Stimulated activated CD8-positive, alpha-beta memory T cell treated with anti-CD3 and anti-CD28 coated beads, Interleukin-4, amount 100 ng/mL, for 24 hours (primary cell): Measurements from ENCODE around the gene FOS.
A peak's percentile ranks its signal among the peaks of the same experiment; 100 is the strongest.
"Not testable (repeated sequence)": the region's sequence is repeated elsewhere in the genome, so short reads cannot be mapped to it uniquely, and the experiment has no call there.

Source experiments
- DNase-seq: peaks from one replicate; pipeline ENCODE4 v3.0.0-alpha.2; 2020; ENCODE audit warnings: low read depth

Gene FOS

DNA sequence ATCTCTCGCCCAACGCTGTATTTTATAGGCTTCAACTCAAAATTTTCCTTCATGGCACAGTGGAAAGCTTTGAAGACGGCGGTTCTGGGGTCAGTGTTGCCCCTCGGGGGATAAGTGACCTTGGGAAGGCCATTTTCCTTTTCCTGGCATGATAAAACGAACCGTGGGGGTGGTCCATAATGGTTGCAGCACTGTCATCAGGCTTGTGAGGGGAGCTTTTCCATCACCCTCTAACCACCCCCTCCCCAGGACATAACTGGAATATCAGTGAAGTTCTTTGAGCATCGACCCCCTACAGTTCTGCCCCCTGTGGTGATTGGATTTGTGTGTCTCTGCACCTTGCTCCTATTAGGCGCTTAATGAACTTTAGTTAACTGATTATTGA lies 16.0 kb downstream of the FOS start:
- no peak for DNase-seq

DNA sequence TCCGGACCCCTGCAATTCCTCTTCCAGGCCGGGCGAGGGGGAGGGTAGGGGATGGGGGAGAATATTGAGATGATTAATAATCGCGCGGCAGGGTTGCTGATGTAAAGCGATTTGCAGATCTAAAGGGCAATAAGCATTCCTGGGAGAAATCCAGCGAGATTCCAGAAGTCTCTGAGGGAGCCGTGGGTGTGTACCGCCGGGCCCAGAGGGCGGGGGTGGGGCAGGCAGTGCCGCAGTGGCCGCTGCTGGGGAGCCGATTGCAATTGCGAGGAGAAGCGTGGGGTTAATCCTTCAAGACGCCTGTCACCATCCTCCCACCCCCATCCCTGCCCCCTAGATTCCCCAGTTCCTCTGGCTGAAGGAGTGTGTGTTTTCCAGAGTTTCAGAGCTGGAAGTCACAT lies 16.4 kb downstream of the FOS start:
- DNase-seq: no peak

DNA sequence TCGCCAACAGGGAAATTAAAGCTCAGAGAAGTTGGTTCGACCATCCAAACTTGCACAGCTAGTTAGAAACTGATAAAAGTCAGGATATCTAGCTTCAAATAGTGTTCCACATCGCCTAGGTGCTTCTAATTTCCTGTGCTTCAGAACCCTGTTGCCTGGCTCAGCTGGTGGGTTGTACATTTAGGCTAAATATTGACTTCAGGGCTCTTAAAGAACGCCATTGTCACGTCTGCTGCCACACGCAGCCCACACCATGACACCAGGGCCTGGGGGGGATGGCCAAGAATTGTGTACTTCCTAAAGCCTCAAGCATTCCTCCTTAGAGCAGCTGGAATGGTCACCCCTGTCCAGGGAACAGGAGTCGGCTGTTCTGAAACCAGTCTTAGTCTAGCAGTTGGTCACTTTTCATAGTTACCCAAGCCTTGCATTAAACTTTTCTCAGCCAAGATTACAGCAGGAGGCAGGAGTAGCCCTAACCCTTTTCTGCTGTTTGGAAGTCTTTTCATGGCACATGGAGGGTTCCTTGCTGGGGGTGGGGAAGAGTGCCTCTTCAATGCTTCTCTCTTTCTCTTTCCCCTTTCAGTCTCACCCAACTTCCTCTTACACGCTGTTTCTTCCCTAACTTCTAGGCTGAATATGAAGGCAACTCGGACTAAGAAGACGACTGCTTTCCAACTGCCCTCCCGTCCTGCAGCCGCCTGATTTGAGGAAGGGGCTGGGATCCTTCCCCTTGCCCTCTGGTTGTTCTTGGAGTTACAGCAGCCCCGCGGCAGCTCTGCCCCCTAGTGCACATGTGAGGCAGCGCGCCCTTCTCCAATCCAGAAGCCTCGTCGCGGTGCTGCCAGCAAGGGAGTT lies 17.1 kb downstream of the FOS start:
- DNase-seq: peak; percentile 66

DNA sequence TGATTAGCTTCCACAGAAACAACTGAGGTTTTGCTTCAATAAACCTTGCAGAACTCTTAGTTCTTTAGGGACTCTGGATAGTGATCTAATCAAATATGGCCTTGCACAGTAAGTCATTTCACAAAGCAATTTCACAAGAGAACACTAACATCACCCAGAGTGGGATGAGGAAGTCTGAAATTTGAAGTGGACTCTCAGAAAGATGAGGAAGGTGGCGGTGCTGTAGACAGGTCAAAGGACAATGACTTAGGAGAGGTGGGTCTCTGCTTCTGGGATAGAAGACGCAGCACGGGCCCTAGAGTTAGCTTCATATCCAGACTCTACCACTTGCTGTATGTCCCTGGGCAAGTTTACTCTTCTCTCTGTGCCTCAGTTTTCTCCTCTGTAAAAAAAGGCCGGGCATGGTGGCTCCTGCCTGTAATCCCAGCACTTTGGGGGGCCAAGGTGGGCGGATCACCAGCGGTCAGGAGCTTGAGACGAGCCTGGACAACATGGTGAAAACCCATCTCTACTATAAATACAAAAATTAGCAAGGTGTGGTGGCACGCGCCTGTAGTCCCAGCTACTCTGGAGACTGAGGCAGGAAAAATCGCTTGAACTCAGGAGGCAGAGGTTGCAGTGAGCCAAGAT lies 18.9 kb downstream of the FOS start:
- no peak for DNase-seq

DNA sequence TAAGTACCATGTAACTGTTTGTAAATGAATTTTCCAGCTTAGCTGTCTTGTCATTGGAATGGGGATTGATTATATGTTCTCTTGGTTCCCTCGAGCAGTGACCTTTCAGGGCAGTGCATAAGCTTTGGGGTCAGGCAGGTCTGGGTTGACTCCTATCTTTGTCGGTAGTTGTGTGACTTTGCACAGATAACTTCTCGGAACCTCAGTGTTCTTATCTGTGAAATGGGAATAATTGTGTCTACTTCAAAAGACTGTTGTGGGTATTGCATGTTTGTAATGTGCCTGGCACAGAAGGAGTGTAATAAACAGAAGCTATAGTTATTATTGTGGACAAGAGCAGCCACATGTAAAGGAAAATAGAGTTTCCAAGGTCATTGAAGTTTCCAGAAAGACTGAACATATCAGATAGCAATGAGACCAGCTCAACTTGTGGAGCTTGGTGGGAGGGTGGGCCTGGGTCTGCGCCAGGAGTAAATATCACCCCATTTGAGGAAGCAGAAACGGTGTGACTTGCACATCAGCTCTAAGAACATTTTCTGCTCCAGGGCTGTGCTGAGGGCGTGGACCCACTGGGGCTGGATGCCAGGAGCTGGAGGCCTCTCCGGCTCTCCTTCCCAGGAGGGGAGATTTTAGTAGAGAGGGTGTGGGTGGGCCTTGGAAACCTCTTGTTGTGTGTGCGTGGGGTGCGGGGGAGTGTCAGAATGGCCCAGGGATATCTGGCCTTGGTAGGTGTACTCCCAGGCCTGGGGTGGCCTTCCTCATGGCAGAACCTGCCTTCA lies 19.7 kb downstream of the FOS start:
- no peak for DNase-seq

DNA sequence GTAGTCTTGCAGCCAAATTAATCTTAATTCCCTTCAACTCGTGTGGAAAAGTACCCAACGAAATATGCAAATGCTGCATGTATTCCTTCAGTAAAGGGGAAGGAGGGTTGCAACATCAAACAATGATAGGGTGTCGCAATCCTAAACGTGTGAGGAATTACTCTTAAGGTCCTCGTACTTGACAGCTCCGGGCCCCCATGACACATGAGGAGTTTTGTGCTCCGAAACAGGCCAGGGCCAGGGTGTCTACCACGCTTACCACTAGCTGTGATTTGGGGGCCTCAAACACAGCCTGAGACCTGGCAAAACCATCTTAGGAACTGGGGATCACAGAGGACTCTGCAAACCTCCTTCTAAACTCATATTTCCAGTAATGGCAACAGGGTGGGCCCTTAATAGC lies 20.4 kb downstream of the FOS start:
- no peak for DNase-seq

DNA sequence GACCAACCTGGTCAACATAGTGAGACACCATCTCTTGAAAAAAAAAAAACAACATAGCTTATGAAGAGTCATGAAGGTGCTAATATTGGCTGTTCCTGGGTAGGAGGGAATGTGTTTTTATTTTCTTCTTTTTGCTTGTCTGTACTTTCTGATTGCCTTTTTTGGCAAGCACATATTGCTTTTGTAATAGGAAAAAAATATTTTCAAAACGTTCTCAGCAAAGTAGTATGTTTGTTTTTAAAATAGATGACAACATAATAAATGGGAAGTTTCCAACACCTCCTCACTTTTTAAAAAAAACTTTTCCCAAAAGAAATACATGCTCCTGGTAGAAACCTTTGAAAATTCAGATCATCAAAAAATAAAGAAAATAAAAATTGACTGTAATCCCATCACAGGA lies 20.9 kb downstream of the FOS start:
- no peak for DNase-seq

DNA sequence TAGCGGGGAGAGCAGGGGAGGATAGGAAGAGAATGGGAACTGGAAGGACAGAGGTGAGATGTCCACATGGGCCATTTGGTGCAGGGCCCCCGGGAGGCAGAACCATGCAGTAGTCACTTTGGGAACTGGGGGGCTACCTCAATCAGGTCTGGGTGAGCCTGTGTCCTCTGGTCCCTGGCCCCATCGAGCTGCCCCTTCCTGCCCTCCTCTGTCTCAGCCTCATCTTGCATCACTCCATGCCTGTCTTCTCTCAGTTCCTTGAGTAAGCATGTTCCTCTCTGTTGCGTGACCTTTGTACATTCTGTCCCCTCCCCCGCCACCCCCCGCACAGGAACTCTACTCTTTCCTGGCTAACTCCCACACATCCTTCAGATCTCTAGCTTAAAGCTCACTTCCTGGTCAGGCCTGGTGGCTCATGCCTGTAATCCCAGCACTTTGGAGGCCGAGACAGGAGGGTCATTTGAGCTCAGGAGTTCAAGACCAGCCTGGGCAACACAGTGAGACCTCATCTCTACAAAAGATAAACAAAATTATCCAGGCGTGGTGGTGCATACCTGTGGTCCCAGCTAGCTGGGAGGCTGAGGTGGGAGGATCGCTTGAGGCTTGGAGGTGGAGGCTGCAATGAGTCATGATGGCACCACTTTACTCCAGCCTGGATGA lies 23.2 kb downstream of the FOS start:
- DNase-seq: no peak

DNA sequence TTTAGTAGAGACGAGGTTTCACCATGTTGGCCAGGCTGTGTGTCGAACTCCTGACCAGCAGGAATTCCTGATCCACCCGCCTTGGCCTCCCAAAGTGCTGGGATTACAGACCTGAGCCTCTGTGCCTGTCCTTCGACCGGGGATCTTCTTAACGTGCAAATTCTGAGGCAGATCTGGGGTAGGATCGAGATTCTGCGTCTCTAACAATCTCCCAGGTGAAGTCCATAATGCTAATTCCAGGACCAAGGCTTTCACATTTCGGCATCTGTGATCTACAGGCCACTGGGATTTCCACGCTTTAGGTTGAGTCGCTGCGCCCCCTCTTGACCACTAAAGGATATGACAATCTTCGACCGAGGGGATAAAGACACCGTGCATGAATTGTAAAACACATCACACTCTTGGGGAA lies 24.8 kb downstream of the FOS start:
- DNase-seq: peak; percentile 40

DNA sequence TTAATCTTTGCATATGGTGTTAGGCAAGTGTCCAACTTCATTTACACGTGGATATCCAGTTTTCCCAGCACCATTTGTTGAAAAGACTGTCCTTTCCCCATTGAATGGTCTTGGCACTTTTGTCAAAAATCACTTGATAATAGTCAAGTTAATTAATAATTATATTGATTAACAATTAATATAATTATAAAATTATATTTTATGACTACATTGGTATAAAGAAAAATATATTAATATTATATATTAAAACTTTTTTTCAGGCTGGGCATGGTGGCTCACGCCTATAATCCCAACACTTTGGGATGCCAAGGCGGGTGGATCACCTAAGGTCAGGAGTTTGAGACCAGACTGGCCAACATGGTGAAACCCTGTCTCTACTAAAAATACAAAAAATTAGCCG lies 27.8 kb downstream of the FOS start:
- DNase-seq: not testable (repeated sequence)

DNA sequence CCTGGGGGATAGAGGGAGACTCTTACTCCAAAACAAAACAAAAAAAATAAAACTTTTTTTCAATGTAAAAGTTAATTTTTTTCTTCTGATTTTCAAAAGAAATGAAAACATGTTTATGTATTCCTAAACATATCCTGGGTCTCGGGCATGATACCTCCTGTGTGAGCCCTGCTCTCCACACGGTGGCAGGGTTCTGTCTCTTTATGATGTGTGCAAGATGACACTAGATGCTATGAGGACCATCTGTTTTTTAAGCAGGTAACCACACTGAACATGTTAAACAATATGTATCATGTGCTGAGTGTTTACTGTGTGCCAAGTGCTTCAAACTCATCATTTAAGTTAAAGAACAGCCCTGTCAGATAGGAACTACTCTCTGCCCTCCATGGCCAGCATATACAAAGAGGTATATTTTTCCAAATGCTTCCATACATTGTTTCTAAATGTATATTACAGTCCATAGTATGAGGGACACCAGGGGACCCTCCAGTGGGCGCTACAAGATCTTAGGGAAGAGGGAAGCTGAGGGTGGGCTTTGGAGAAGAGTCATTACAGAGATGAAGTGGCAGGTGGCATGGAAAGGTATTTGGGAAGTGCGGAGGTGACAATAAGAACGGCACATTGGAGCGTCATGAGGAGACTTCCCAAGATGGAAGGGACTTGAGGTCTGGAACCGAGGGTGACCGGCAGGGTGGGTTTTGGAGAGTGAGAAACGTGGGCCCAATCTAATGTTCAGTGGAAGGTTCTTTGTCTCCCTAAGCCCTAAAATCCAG lies 28.5 kb downstream of the FOS start:
- DNase-seq: no peak

DNA sequence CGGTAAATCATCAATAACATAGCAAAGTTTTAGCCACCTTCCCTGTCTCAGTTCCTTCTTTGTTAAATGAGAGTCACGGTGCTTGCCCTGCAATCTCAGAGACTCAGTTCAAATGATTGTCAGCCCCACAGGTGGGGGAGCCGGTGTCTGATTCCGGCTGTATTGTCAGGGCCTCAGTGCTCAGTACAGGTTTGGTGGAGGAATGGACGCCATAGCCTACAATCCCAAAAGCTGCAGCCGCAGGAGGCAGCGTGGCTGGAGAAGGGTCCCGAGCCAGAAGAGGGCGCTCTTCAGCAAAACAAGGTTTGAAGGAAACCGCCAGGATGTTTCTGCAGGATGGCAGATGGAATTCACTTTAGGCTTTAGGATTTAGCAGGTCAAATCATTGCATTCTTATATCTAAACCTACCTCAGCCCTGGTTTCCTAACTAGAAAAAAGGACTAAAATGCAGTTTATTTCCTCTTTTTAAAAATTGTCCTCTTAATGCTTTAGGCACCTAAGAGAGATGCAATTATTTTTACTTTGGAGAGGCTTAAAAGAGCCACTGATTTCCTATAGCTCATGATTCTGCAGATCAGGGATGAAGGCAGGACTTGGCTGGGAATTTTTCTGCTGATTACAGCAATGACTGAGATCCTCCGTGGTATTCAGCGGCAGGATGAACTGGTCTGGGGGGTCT lies 29.2 kb downstream of the FOS start:
- DNase-seq: peak; percentile 46

DNA sequence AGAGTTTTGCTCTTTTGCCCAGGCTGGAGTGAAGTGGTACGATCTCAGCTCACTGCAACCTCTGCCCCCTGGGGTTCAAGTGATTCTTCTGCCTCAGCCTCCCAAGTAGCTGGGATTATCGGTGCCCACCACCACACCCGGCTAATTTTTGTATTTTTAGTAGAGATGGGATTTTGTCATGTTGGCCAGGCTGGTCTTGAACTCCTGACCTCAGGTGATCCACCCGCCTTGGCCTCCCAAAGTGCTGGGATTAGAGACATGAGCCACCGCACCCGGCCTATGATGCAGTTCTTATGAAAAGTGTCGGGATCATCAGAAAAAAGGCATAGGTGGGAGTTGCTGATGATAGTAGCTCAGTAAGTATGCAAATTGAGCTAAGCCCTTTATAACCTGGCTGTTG lies 30.4 kb downstream of the FOS start:
- not testable (repeated sequence) for DNase-seq

DNA sequence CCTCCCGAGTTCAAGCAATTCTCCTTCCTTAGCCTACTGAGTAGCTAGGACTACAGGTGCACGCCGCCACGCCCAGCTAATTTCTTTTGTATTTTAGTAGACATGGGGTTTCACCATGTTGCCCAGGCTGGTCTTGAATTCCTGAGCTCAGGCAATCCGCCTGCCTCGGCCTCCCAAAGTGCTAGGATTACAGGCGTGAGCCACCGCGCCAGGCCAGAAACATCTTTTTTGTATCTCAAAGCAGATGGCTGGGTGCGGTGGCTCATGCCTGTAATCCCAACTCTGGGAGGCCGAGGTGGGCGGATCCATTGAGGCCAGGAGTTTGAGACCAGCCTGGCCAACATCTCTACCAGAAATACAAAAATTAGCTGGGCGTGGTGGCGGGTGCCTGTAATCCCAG lies 30.9 kb downstream of the FOS start:
- not testable (repeated sequence) for DNase-seq

DNA sequence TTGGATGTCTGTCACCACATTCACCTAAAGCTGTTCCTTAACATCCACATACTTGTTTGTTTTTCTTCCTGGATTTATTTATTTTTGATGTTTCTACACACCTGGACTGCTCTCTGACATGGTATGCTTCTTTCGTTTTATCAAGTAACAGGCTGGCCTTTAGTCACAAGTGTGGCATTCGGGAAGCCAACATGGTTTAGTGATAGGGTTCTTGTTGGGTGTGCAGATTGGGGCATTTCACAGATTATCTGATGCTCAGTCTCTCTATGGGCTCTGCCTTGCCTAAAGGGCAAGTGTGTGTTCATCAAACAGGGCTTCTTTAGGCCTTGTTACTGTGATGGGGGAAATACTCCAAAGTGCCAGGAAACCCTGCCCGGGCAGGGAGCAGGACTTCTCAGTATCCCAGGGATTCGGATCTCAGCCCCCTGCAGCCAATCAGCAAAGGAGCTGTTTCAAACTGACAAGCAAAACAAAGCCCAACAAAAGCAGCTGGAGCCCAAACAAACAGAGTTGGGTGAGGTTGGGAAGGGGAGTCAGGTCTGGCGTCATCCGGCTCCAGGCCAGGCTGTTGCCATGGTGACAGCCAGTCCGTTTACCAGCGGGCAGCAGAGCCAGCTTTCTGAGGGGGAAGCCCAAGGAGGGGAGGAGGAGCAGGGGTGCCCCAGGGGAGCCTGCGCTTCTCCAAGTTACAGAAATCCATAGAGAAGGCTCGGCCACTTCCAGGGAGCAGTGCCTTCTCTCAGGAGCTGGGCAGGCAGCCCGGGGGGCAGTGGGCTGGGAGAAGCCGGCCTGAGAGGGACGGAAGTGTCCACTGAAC lies 31.9 kb downstream of the FOS start:
- no peak for DNase-seq

DNA sequence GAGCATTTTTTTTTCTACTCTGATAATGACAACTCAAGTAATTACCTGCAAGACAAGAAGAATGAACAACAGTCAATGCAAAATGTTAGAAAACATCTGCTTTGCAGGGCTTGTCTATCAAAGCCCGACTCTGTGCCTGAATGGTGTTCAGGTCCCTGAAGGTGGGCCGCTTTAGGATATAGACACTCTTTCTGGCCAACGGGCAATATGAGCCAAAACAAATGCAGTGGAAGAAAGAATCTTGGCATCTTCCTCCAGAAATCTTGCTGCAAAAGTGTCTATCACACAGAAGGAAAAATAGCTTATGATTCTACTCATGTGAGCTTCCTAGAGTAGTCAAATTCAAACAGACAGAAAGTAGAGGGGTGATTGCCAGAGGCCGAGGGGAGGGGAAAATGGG lies 32.7 kb downstream of the FOS start:
- no peak for DNase-seq

DNA sequence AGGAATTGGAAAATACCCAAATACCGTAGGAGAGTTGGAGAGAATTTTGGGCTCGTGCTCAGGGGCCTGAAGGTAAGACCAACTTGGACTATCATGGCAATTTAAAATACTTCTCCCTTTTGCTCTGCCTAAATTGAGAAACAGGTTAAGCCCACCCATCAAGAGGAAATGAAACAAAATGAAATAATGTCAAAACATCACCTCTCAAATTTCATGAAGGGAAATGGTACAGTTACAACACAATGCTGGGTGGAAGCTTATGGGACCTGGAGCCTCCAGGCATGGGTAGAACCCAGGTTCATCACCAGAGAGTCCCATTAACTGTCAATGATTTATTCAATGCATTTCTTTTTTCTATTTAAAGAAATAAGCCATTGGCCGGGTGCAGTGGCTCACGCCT lies 33.7 kb downstream of the FOS start:
- no peak for DNase-seq

DNA sequence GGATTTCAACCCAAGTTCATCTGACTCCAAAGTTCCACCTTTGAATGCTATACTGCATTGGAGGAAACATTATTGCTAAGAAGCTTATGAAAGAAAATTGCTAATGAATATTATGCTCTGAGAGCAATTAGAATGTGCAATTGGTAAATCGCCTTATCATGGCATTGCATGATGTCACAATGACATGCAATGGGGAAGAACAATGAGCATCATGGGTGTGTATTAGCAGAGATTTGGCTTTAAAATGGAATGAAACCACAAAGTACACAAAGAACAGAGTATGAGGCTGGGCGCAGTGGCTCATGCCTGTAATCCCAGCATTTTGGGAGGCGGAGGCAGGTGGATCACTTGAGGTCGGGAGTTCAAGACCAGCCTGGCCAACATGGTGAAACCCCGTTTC lies 34.7 kb downstream of the FOS start:
- DNase-seq: no peak

DNA sequence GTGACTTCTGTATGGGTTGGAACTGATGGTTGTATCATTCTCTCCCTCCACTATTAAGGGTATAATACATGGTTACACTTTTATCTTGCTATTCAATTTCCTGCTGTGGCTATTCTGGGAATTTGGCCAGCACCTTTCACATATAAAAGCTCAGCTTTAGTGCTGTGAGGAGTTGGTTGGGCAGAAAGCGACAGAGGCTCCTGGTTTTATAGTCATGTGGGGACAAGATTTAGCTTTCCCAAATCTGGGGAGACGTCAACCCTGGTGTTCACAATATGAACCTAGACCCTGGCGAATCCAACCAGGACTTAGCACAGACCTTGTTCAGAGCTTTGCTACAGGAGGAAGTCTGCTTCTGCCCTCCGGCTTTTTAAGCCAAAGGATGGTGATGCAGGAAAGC lies 36.5 kb downstream of the FOS start:
- no peak for DNase-seq

DNA sequence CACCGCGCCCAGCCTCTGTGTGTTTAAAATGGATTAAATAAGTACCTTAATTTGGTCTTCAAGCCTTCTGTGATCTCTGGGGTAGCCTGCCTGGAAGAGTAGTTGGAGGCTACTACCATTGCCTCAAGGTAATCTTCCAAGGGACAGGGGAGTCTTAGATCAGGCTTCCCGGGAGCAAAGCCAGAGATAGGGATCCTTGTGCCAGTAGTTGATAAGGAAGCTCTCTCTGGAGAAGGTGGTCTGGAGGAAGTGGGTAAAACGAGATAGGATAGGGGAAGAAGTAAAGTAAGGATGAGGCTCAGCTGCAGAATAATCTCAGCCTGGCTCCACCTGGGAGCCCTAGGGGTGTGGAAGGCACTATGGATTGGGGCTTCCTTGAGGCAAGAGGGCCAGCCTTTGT lies 38.5 kb downstream of the FOS start:
- no peak for DNase-seq
